Prostate gland (tissue), 2 donors: ENCODE measurements around the gene MLPH. TPM values are rescaled to one million over a fixed set of nuclear protein-coding genes. Genes with fewer than 3 reads are reported as not detected.

Experiments
- DNase-seq: peaks from one replicate; pipeline ENCODE4 v3.0.0-alpha.2; 2019; ENCODE audit warnings: low spot score
- H3K27ac ChIP-seq, 2 donors: fragments of 200-600 bp; sonication (generic); 2 replicates each; pipeline ENCODE4 v1.5.1; 2017 to 2019
- H3K27me3 ChIP-seq: fragments of 200-600 bp; sonication (generic); replicated peaks from 2 replicates; pipeline ENCODE4 v1.5.1; 2019; ENCODE audit not compliant: insufficient read depth
- H3K36me3 ChIP-seq, 2 donors: fragments of 200-600 bp; sonication (generic); 1 replicate in 1 of 2; 2 replicates in 1 of 2; pipeline versions ENCODE4 v1.5.1 to v1.8.1; 2017 to 2019
- H3K4me1 ChIP-seq: fragments of 200-600 bp; sonication (generic); replicated peaks from 2 replicates; pipeline ENCODE4 v1.5.1; 2019
- H3K4me3 ChIP-seq, 2 donors: fragments of 200-600 bp; sonication (generic); 2 replicates each; pipeline ENCODE4 v1.5.1; 2017 to 2019
- H3K9me3 ChIP-seq: fragments of 200-600 bp; sonication (generic); 2 replicates; pipeline ENCODE4 v1.5.1; 2017
- CTCF ChIP-seq, 4 experiments: fragments of 200-600 bp in 2 of 4; fragments of 450-650 bp in 2 of 4; sonication (generic) in 2 of 4; IDR thresholded peaks; 1 replicate in 3 of 4; 2 replicates in 1 of 4; pipeline ENCODE4 v1.5.1; 2016 to 2019; ENCODE audit warnings: antibody characterized with exemption in 4 of 4, mild to moderate bottlenecking in 2 of 4, moderate library complexity in 2 of 4
- POLR2A ChIP-seq: fragments of 450-650 bp; IDR thresholded peaks from one replicate; pipeline ENCODE4 v1.6.1; 2016; ENCODE audit warnings: antibody characterized with exemption, mild to moderate bottlenecking
- POLR2AphosphoS5 ChIP-seq: sonication (generic); formaldehyde crosslinking; IDR thresholded peaks from one replicate; pipeline ENCODE4 v1.6.1; 2017; ENCODE audit warnings: antibody characterized with exemption
- WGBS: methylation state at CpG from one replicate; pipeline ENCODE4 v1.1.5; 2018; 5-methylcytosine and 5-hydroxymethylcytosine counted together
- intact Hi-C: fragments of 100-400 bp; cut with DNase I; formaldehyde crosslinking; loops from one replicate; pipeline ENCODE4 v1.14.2; 2022
- total RNA-seq, 2 donors: library from RNA; depleted of rRNA; stranded (reverse); fragments of >200 nt; gene quantifications; one replicate each; pipeline ENCODE4 v1.1.0, GENCODE V29; 2016

Gene MLPH
- total RNA-seq, 2 donors from 2014 or later: 371 to 393 TPM

- peak; percentile 44 for TF ChIP-seq POLR2A
- TF ChIP-seq POLR2AphosphoS5: peak; percentile 73
- TF ChIP-seq CTCF (IDR thresholded peaks at IDR 0.05): peak in 1 of 4 experiments; percentile 2
- no peaks in the 10 kb centered on the region for H3K36me3 ChIP-seq
- H3K4me3 ChIP-seq: peak overlapping the region; percentile 62 to 77
- H3K27me3 ChIP-seq: no peaks in the 10 kb centered on the region
- H3K27ac ChIP-seq: peak overlapping the region; percentile 97 to 98
- intact Hi-C loops: no loop called here
- 44% methylated on average over 6 of the region's 6 CpGs for WGBS
- no peaks in the 10 kb centered on the region for H3K9me3 ChIP-seq
- DNase-seq: peak; percentile 80
- H3K4me1 ChIP-seq: no peaks in the 10 kb centered on the region
Observed at GRCh38 chr2:237488901-237489860, 2.1 kb downstream of the MLPH start.

- H3K27ac ChIP-seq: peak overlapping the region; percentile 97 to 98
- H3K27me3 ChIP-seq: no peaks in the 10 kb centered on the region
- no peaks in the 10 kb centered on the region for H3K9me3 ChIP-seq
- H3K4me3 ChIP-seq: peak overlapping the region; percentile 8 to 77
- intact Hi-C loops: no loop called here
- TF ChIP-seq CTCF (IDR thresholded peaks at IDR 0.05): no peak
- TF ChIP-seq POLR2A: peak; percentile 24
- TF ChIP-seq POLR2AphosphoS5: peak; percentile 95
- no peaks in the 10 kb centered on the region for H3K36me3 ChIP-seq
- peak; percentile 65 for DNase-seq
- H3K4me1 ChIP-seq: no peaks in the 10 kb centered on the region
- WGBS: 45% methylated on average over 8 of the region's 8 CpGs
Observed at GRCh38 chr2:237490009-237490711, 3.1 kb downstream of the MLPH start.

GRCh38 chr2:237490795-237491194, 3.7 kb downstream of the MLPH start:
- H3K4me3 ChIP-seq: no peak overlapping the region
- no peaks in the 10 kb centered on the region for H3K27me3 ChIP-seq
- peak overlapping the region; percentile 97 to 98 for H3K27ac ChIP-seq
- no peaks in the 10 kb centered on the region for H3K36me3 ChIP-seq
- H3K9me3 ChIP-seq: no peaks in the 10 kb centered on the region
- intact Hi-C loops: no loop called here
- no peak for DNase-seq
- peaks cover 3% of the 10 kb centered on the region for H3K4me1 ChIP-seq
- WGBS: 67% methylated on average over 6 of the region's 6 CpGs
- TF ChIP-seq POLR2AphosphoS5: no peak
- TF ChIP-seq POLR2A: no peak
- TF ChIP-seq CTCF (IDR thresholded peaks at IDR 0.05): no peak

GRCh38 chr2:237491515-237492118, 4.6 kb downstream of the MLPH start:
- H3K27ac ChIP-seq: peak overlapping the region in 1 of 2 donors; percentile 98
- peaks cover 4% of the 10 kb centered on the region for H3K4me1 ChIP-seq
- DNase-seq: no peak
- H3K36me3 ChIP-seq: no peaks in the 10 kb centered on the region
- WGBS: 94% methylated on average over 8 of the region's 8 CpGs
- intact Hi-C loops: no loop called here
- TF ChIP-seq CTCF (IDR thresholded peaks at IDR 0.05): no peak
- no peaks in the 10 kb centered on the region for H3K9me3 ChIP-seq
- H3K27me3 ChIP-seq: no peaks in the 10 kb centered on the region
- H3K4me3 ChIP-seq: no peak overlapping the region
